GM23248 (cell line): ENCODE data around the gene DHTKD1. TPM values are rescaled to one million over a fixed set of nuclear protein-coding genes. Genes with fewer than 3 reads are reported as not detected.

Experiments used
- DNase-seq: peaks from one replicate; pipeline ENCODE4 v3.0.0-alpha.2; 2015
- H2AFZ ChIP-seq: fragments of 200-600 bp; sonication (generic); 2 replicates; pipeline ENCODE4 v1.6.1; 2016; ENCODE audit warnings: antibody characterized with exemption
- H3F3A ChIP-seq: fragments of 200-600 bp; sonication (generic); 2 replicates; pipeline ENCODE4 v1.6.1; 2016; ENCODE audit warnings: mild to moderate bottlenecking, antibody characterized with exemption, mixed run types; ENCODE audit not compliant: insufficient read depth
- H3K27ac ChIP-seq: fragments of 200-600 bp; sonication (generic); 2 replicates; pipeline ENCODE4 v1.5.1; 2016; ENCODE audit warnings: mild to moderate bottlenecking
- H3K27me3 ChIP-seq: fragments of 200-600 bp; sonication (generic); replicated peaks from 2 replicates; pipeline ENCODE4 v1.6.1; 2016; ENCODE audit warnings: mild to moderate bottlenecking; ENCODE audit not compliant: insufficient read depth
- H3K36me3 ChIP-seq: fragments of 200-600 bp; sonication (generic); 2 replicates; pipeline ENCODE4 v1.6.1; 2016; ENCODE audit warnings: low read depth, mild to moderate bottlenecking
- H3K4me1 ChIP-seq: fragments of 200-600 bp; sonication (generic); 2 replicates; pipeline ENCODE4 v1.6.1; 2016; ENCODE audit warnings: mild to moderate bottlenecking; ENCODE audit not compliant: insufficient read depth
- H3K4me2 ChIP-seq: fragments of 200-600 bp; sonication (generic); one replicate; pipeline ENCODE4 v1.6.1; 2016; ENCODE audit warnings: mild to moderate bottlenecking; ENCODE audit not compliant: unreplicated experiment
- H3K4me3 ChIP-seq: fragments of 200-600 bp; sonication (generic); 2 replicates; pipeline ENCODE4 v1.5.1; 2016; ENCODE audit warnings: mild to moderate bottlenecking
- H3K79me2 ChIP-seq: fragments of 200-600 bp; sonication (generic); 2 replicates; pipeline ENCODE4 v1.6.1; 2016; ENCODE audit warnings: mild to moderate bottlenecking; ENCODE audit not compliant: insufficient read depth
- H3K9ac ChIP-seq: fragments of 200-600 bp; sonication (generic); 2 replicates; pipeline ENCODE4 v1.6.1; 2016; ENCODE audit warnings: mild to moderate bottlenecking
- H3K9me2 ChIP-seq: fragments of 200-600 bp; sonication (generic); 2 replicates; pipeline ENCODE4 v1.6.1; 2016; ENCODE audit warnings: mixed run types, mild to moderate bottlenecking, moderate library complexity; ENCODE audit not compliant: insufficient read depth
- H3K9me3 ChIP-seq: fragments of 200-600 bp; sonication (generic); one replicate; pipeline ENCODE4 v1.6.1; 2017; ENCODE audit warnings: low read depth
- H4K20me1 ChIP-seq: fragments of 200-600 bp; sonication (generic); 2 replicates; pipeline ENCODE4 v1.6.0; 2016; ENCODE audit not compliant: insufficient read depth
- EZH2 ChIP-seq: fragments of 200-600 bp; sonication (generic); IDR thresholded peaks from 2 replicates; pipeline ENCODE4 v1.6.1; 2018; ENCODE audit warnings: antibody characterized with exemption, mild to moderate bottlenecking; ENCODE audit not compliant: insufficient read depth, poor library complexity, severe bottlenecking
- EZH2phosphoT487 ChIP-seq: fragments of 200-600 bp; sonication (generic); IDR thresholded peaks from 2 replicates; pipeline ENCODE4 v1.6.1; 2018; ENCODE audit warnings: antibody characterized with exemption, moderate library complexity, mild to moderate bottlenecking, low read depth; ENCODE audit not compliant: insufficient read depth
- WGBS, 2 experiments: methylation state at CpG; one replicate each; pipeline ENCODE4 v1.1.6; 2015 to 2017; ENCODE audit warnings: low lambda C conversion rate in 2 of 2, low coverage in 1 of 2; ENCODE audit errors: missing lambda C conversion rate in 2 of 2; 5-methylcytosine and 5-hydroxymethylcytosine counted together
- in situ Hi-C: fragments of 300-500 bp; cut with MboI; formaldehyde crosslinking; loops from 2 replicates; pipeline ENCODE4 v1.15.0; 2020
- polyA plus RNA-seq: library from polyadenylated mRNA; unstranded; fragments of >200 nt; fragmentation: Nextera tagmentation; extraction: Ambion mirVana; gene quantifications from 2 replicates; pipeline ENCODE4 v1.2.1, GENCODE V29; 2016
- total RNA-seq: library from RNA; depleted of rRNA; stranded (reverse); fragments of >200 nt; shearing (Covaris generic); gene quantifications from 2 replicates; pipeline ENCODE4 v1.2.3, GENCODE V29; 2014

Gene DHTKD1
- total and polyA plus RNA-seq, 2 experiments from 2014 or later, result 6.8 to 8.2 TPM

GRCh38 chr10:12140038-12140437, 71.3 kb downstream of the DHTKD1 start:
- H3K9ac ChIP-seq, result no peak overlapping the region
- no peak overlapping the region for H3K4me3 ChIP-seq
- peaks cover 51% of the 10 kb centered on the region for H3K36me3 ChIP-seq
- no peaks in the 10 kb centered on the region for H3K9me3 ChIP-seq
- no peaks in the 10 kb centered on the region for H3K27me3 ChIP-seq
- H3K4me1 ChIP-seq, result no peaks in the 10 kb centered on the region
- no peaks in the 10 kb centered on the region for H3F3A ChIP-seq
- H3K27ac ChIP-seq, result no peak overlapping the region
- WGBS, 2 experiments, result 100% methylated on average over 1 of the region's 1 CpG
- H3K4me2 ChIP-seq, result no peak overlapping the region
- H2AFZ ChIP-seq, result no peak overlapping the region
- no peaks in the 10 kb centered on the region for H3K79me2 ChIP-seq
- H4K20me1 ChIP-seq, result no peaks in the 10 kb centered on the region
- in situ Hi-C loops, result no loop called here
- no peak for TF ChIP-seq EZH2
- TF ChIP-seq EZH2phosphoT487, result no peak
- H3K9me2 ChIP-seq, result no peaks in the 10 kb centered on the region
- no peak for DNase-seq

GRCh38 chr10:12144538-12144937, 75.8 kb downstream of the DHTKD1 start:
- H3K4me3 ChIP-seq, result no peak overlapping the region
- in situ Hi-C loops, result no loop called here
- no peak overlapping the region for H3K9ac ChIP-seq
- H3K36me3 ChIP-seq, result peaks cover 23% of the 10 kb centered on the region
- no peak overlapping the region for H3K27ac ChIP-seq
- no peak overlapping the region for H3K4me2 ChIP-seq
- H3K79me2 ChIP-seq, result no peaks in the 10 kb centered on the region
- 97 to 98% methylated on average over 3 of the region's 3 CpGs for WGBS, 2 experiments
- no peaks in the 10 kb centered on the region for H3K27me3 ChIP-seq
- no peaks in the 10 kb centered on the region for H4K20me1 ChIP-seq
- no peak for DNase-seq
- H2AFZ ChIP-seq, result no peak overlapping the region
- H3K9me3 ChIP-seq, result no peaks in the 10 kb centered on the region
- no peaks in the 10 kb centered on the region for H3K4me1 ChIP-seq
- TF ChIP-seq EZH2phosphoT487 (no peak), EZH2 (no peak)
- no peaks in the 10 kb centered on the region for H3F3A ChIP-seq
- H3K9me2 ChIP-seq, result no peaks in the 10 kb centered on the region

DNA sequence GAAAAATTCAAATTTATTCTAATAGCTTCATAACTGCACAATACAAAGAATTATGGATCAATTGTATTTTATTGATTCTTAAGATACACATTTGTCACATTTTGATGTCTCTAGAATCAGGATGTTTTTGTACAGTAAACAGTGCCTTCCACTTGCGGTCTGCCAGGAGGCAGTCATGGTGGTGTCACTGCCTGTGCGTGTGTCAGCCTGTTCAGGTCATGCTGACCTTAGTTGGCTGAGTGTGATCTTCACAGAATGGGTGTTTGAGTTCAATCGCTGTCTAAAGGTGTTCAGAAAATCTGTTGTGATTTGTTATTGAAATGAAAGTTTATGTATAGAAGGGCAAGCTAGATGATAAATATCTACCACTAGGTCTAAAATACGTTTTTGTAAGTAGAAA, 81.4 kb downstream of the DHTKD1 start:
- no peak for TF ChIP-seq EZH2
- no peak for TF ChIP-seq EZH2phosphoT487
- DNase-seq, result no peak
- Histone ChIP-seq H3K4me1 (no peaks in the 10 kb centered on the region), H4K20me1 (no peaks in the 10 kb centered on the region), H3K9ac (no peak overlapping the region), H3K9me3 (no peaks in the 10 kb centered on the region), H3K4me3 (no peak overlapping the region), H3K9me2 (no peaks in the 10 kb centered on the region), H3K36me3 (0 out of 2 replicates have a peak, but pooled peaks cover 9% of the 10 kb centered on the region), H3K79me2 (no peaks in the 10 kb centered on the region), H3K27ac (no peak overlapping the region), H3K27me3 (no peaks in the 10 kb centered on the region), H3F3A (no peaks in the 10 kb centered on the region), H3K4me2 (no peak overlapping the region), H2AFZ (no peak overlapping the region)
- 73% methylated on average over 4 of the region's 4 CpGs for WGBS, 2 experiments
- in situ Hi-C loops, result no loop called here

- TF ChIP-seq EZH2, result no peak
- TF ChIP-seq EZH2phosphoT487, result no peak
- in situ Hi-C loops, result no loop called here
- Histone ChIP-seq H3K9me2 (no peaks in the 10 kb centered on the region), H3K4me1 (no peaks in the 10 kb centered on the region), H4K20me1 (no peaks in the 10 kb centered on the region), H3K36me3 (peaks cover 20% of the 10 kb centered on the region; the same call in 1 of the 2 replicates), H2AFZ (no peak overlapping the region), H3K9ac (no peak overlapping the region), H3K4me3 (no peak overlapping the region), H3K9me3 (no peaks in the 10 kb centered on the region), H3K27me3 (no peaks in the 10 kb centered on the region), H3K27ac (no peak overlapping the region), H3F3A (no peaks in the 10 kb centered on the region), H3K79me2 (no peaks in the 10 kb centered on the region), H3K4me2 (no peak overlapping the region)
- DNase-seq, result no peak
- 76 to 80% methylated on average over 6 of the region's 6 CpGs for WGBS, 2 experiments
These were observed 85.8 kb downstream of the DHTKD1 start for GRCh38 chr10:12154516-12154915.
